Neutrophil (primary cell): ENCODE data around the gene CERK.

Source experiments
- H3K27ac ChIP-seq: fragments of 200-600 bp; sonication (generic); 2 replicates; pipeline ENCODE4 v1.5.1; 2016; ENCODE audit warnings: mild to moderate bottlenecking, moderate library complexity
- H3K27me3 ChIP-seq: fragments of 200-600 bp; sonication (generic); 2 replicates; pipeline ENCODE4 v1.6.0; 2016; ENCODE audit warnings: mild to moderate bottlenecking
- H3K36me3 ChIP-seq: fragments of 200-600 bp; sonication (generic); 2 replicates; pipeline ENCODE4 v1.5.1; 2017
- H3K4me1 ChIP-seq, 2 experiments: fragments of 200-600 bp in 1 of 2; sonication (generic) in 1 of 2; 1 replicate in 1 of 2; 2 replicates in 1 of 2; pipeline versions ENCODE4 v1.5.1 to v1.6.1; 2013 to 2016; ENCODE audit warnings: low read depth in 1 of 2, low read length in 1 of 2, mild to moderate bottlenecking in 1 of 2, moderate library complexity in 1 of 2; ENCODE audit not compliant: control insufficient read depth in 1 of 2, insufficient read depth in 1 of 2
- H3K4me3 ChIP-seq, 2 experiments: fragments of 200-600 bp in 1 of 2; sonication (generic) in 1 of 2; 1 replicate in 1 of 2; 2 replicates in 1 of 2; pipeline ENCODE4 v1.5.1; 2013 to 2016; ENCODE audit warnings: low read depth in 1 of 2, low read length in 1 of 2, mild to moderate bottlenecking in 1 of 2, moderate library complexity in 1 of 2
- H3K9me3 ChIP-seq: fragments of 200-600 bp; sonication (generic); 2 replicates; pipeline ENCODE4 v1.5.1; 2016
- CTCF ChIP-seq: fragments of 200-600 bp; sonication (generic); IDR thresholded peaks from 2 replicates; pipeline ENCODE4 v1.5.1; 2016; ENCODE audit warnings: antibody characterized with exemption

The CERK gene

DNA sequence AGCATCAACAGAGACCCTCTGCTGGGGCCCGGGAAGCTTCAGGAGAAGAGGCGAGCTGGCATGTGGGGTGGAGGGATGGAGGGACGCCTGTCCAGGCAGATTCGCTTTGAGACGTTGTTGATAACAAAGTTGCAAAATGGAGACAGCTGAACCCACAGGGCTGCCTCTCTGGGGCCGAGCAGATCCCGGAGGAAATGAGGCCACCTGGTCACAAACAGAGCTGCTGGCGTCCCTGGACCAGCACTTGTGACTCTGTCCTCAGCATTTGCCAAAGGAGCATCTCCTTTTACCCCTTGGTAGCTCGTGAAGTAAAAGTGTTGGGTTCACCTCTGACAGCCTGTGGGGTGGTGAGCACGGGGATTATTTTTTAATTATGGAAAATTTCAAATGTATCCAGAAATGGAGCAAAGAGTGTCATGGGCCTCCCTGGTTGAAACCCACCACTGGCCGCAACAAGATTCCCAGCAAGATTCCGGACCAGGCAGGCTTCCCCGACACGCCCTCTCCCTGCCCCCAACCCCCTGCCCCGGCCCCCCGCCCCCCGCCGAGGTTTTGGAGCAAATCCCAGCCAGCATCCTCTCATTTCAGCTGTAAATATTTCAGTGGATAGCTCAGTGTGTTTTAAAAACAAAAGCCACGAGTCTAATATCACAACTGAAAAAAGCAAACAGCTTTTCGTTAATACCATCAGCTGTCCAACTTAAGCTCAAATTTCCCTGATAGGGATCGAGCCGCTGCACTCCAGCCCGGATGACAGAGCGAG, 97.6 kb downstream of the CERK start:
- no peaks in the 10 kb centered on the region for H3K27me3 ChIP-seq
- TF ChIP-seq CTCF, result no peak
- no peak overlapping the region for H3K4me3 ChIP-seq
- peaks cover 21% of the 10 kb centered on the region for H3K36me3 ChIP-seq
- no peaks in the 10 kb centered on the region for H3K9me3 ChIP-seq
- H3K27ac ChIP-seq, result no peak overlapping the region
- no peaks in the 10 kb centered on the region for H3K4me1 ChIP-seq

- Histone ChIP-seq H3K27ac (no peak overlapping the region), H3K36me3 (peaks cover 20% of the 10 kb centered on the region), H3K4me3 (no peak overlapping the region), H3K9me3 (no peaks in the 10 kb centered on the region), H3K4me1 (no peaks in the 10 kb centered on the region), H3K27me3 (no peaks in the 10 kb centered on the region)
- TF ChIP-seq CTCF, result no peak
Measured at GRCh38 chr22:46639843-46640242, 98.2 kb downstream of the CERK start.

GRCh38 chr22:46638601-46639431, 99.2 kb downstream of the CERK start:
- Histone ChIP-seq H3K27ac (no peak overlapping the region), H3K9me3 (no peaks in the 10 kb centered on the region), H3K4me3 (no peak overlapping the region), H3K36me3 (peaks cover 20% of the 10 kb centered on the region), H3K4me1 (no peaks in the 10 kb centered on the region), H3K27me3 (no peaks in the 10 kb centered on the region)
- no peak for TF ChIP-seq CTCF

DNA sequence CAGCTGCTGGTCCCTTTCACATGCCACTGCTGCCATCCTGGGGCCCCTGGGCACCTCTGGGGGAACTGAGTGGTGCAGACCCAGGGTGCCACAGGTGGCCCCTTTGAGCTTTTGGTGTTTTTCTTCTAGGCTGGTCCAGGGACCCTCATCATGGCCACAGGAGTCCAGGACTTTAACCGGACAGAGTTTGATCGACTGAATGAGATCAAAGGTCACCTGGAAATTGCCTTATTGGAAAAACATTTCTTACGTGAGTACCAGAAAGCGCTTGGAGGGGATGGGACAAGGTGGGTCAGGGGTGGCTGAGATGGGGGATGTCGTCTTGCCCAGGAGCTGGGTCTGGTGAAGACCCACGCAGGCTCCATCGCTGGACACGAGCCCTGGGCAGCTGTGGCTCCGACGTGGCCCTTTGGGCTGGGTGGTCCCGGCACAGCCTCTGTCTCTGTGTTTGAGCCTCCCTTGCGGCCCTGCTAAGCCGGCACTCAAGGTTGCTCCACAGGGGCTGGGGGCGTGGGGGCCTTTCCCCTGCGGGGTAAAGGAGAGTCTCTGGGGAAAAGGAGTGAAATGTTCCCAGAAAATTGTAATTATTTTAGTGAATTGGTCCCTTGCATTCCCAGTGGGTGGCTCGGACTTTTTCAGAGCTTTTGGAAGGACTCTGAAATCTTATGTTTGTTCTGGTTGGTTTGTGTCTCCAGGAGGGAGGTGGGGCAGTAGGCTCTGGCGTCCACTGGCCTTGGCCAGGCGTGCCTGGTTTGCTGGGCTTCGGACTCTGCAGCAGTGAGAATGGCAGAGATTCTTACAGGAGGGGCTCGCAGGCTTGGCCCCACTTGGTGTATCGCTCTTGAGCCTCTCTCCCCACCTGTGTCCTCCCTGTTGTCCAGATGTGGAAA, 100.1 kb downstream of the CERK start:
- Histone ChIP-seq H3K36me3 (peaks cover 20% of the 10 kb centered on the region), H3K4me1 (no peaks in the 10 kb centered on the region), H3K27me3 (no peaks in the 10 kb centered on the region), H3K9me3 (no peaks in the 10 kb centered on the region), H3K4me3 (no peak overlapping the region), H3K27ac (no peak overlapping the region)
- no peak for TF ChIP-seq CTCF

GRCh38 chr22:46636221-46637002, 101.6 kb downstream of the CERK start:
- Histone ChIP-seq H3K9me3 (no peaks in the 10 kb centered on the region), H3K36me3 (peaks cover 24% of the 10 kb centered on the region), H3K4me3 (no peak overlapping the region), H3K27me3 (no peaks in the 10 kb centered on the region), H3K27ac (no peak overlapping the region), H3K4me1 (no peaks in the 10 kb centered on the region)
- no peak for TF ChIP-seq CTCF
